DMS53 treated with DMSO at 0.1 percent for 48 hours (cell line): ENCODE data around the gene PPARD.

ENCODE experiments used
- DNase-seq: peaks from one replicate; lab custom pipeline; 2025; ENCODE audit not compliant: unreplicated experiment; lab: John Stamatoyannopoulos, UW

PPARD gene

DNA sequence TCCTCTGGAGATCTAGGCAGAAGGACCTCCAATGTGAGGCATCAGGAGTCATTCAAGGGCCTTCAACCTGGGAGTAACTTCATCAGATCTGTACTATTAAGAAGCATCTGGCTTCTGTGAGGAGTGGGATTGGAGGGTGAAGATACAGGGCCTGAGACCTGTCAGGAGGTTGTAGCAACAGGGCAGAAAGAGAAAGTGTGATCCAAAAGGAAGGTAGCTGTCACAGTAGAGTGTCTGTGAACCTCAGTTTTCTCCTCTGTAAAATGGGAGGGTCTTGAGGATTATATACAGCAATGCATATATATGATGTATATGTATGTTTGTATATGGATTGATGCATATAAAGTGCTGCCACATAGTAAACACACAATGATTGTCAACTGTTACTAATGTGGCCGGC, 123.3 kb downstream of the PPARD start:
- no peak for DNase-seq

DNA sequence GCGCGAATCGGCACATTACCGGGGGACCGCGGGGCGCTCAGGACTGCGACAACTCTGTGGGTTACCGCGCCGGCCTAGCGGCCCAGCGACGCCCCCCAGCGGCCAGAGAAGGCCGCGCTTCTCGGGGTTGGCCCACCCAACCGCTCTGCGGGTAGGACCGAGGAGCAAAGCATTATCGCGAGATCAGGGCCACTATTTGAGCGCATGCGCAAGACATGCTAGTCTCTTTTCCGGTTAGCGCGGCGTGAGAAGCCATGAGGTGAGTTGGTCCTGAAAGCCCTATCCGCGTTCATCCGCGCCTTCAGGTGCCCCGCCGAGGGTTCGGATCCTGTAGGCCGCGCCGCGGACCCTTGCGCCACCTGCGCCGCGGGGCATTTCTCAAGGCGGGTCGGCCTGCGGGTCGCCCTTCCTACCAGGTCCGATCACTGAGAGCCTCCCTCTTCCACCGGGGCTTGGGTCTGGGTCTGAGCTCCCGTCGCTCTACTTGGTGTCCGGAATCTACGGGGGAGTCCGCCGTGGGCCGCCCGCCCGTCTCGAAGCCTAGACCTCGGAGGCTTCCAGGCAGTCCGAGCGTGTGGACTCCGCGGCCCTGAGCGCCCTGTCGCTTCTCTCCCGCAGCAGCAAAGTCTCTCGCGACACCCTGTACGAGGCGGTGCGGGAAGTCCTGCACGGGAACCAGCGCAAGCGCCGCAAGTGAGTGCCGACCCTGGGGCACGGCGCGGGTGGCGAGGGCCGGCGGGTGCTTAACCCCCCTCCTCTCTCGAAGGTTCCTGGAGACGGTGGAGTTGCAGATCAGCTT, 126.0 kb downstream of the PPARD start, which contains the start of gene RPL10A:
Gene RPL10A (plus strand): TSS at position 221 of the 799 bp plus-strand sequence. CDS start 34 bp downstream, at position 255.
- DNase-seq = peak; percentile 88

DNA sequence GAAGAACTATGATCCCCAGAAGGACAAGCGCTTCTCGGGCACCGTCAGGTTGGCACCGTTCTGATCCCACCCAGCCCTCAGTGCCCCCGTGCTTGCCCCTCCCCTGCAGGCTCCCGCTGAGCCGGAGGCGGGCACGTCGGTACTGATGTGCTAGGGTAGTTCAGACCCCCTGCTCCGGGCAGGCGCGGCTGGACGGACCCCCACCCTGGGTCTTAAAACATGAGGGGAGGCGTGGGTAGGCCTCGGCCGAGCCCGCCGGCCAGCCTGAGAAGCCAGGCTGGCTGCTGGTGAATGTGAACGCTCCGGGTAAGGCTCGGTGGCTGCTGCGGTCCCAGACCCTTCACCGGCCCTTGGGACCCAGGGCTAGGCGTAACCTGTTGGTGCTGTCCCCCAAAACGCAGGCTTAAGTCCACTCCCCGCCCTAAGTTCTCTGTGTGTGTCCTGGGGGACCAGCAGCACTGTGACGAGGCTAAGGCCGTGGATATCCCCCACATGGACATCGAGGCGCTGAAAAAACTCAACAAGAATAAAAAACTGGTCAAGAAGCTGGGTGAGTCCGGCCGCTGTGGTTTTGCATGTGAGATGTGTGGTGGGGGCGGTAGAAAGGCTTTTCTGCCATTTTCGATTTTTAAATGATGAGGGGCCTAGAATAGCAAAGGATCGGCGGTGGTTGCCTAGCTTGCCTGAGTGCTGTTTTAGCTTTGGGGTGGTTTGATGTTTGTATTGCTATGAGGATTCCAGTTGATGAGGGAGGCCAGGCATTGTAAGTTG, 126.8 kb downstream of the PPARD start:
- no peak for DNase-seq

DNA sequence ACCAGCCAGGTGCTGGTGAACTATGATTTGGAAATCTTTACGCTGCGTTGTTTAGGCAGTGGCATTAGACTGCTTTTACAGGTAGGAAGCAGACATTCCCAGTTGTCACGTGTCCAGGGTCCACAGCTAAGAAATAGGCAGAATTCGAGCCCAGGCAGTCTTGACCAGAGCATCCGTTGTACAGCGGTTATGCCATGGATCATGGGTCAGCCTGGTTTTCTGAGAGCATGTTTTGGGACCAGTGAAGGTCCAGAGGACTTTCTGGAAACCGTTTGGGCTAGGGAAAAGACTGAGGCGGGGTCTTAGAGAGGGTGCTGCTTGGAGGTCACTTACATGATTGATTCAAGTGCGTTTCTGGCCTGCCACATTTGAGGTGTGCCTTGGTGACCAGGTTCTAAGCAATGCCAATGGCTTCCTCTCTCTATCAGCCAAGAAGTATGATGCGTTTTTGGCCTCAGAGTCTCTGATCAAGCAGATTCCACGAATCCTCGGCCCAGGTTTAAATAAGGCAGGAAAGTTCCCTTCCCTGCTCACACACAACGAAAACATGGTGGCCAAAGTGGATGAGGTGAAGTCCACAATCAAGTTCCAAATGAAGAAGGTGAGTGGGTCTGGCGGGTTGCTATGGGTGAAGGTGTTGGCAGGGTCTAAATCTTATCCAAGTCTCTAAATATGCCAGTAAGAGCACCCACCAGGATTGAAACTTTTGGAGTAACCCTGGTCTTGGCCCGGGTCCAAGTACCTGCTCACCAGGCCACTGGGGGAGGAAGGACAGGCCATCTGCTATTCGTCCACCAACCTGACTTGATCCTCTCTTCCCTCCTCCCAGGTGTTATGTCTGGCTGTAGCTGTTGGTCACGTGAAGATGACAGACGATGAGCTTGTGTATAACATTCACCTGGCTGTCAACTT, 127.6 kb downstream of the PPARD start:
- DNase-seq = no peak

DNA sequence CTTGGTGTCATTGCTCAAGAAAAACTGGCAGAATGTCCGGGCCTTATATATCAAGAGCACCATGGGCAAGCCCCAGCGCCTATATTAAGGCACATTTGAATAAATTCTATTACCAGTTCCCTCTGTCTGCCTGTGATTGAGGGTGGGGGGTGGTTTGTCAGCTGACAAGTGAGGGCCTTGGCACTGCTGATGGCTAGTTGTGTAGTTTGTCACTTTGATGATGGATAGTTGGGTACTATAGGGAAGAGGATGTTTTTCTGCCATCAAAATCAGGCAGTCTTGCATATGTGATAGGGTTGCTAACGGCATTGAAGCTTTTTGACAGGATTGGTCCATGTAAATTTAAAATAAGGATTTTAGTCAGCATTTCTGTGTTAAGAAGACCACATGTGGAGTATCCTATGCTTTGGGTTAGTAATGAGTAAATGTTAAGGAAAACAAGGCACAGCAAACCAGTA, 128.3 kb downstream of the PPARD start:
- no peak for DNase-seq

DNA sequence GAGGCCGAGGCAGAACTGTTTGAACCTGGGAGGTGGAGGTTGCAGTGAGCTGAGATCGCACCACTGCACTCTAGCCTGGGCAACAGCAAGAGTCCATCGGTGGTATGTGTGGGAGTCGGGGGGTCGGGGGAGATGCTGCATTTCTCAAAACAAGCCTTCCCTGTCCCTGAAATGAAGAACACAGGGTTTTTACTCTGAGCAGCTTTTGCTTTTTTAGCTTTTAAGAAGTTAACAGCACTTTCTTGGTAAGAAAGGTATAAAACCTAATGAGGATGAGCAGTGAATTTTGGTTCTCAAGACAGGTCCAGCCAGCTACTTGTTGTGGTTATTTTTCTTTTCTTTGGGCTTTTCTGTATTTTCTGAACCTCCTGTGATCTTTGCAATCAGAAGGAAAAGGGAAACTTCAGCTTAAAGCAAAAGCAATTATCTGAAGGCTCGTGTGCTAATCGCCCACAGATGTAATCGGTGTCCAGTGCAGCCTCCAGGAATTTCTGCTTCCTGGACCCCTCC, 129.5 kb downstream of the PPARD start:
- no peak for DNase-seq

DNA sequence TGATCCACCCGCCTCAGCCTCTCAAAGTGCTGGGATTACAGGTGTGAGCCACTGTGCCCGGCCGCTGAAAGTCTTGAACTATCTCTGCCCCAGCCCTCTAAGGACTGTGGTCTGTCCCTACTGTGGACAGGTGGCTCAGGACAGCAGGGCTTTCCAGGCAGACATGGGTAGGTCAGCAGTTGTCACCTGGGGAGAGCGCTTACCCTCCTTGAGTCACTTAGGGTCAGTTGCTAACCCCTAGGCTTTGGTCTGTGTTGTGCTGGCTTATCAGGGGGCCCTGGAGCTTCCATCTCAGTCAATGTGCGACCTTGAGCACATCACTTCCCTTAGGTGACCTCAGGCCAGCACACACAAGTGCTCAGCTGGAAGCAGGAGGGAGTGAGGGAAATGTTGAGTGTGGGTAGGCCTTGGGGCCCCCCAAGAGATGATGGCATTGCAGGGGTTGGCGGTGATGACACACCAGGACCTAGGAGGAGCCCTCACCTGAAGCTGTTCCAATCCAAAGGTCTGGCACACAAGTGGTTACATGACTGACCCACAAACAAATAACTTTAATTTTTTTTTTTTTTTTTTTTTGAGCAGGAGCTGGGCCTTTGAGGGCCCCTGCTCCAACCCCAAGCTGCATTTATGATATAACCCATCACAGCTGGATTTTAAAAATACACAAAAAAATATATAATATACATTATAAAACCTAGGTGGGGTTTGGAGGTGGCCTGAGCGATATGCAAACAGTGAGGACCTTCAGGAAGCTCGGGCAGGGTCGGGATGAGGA, 130.9 kb downstream of the PPARD start:
- no peak for DNase-seq

DNA sequence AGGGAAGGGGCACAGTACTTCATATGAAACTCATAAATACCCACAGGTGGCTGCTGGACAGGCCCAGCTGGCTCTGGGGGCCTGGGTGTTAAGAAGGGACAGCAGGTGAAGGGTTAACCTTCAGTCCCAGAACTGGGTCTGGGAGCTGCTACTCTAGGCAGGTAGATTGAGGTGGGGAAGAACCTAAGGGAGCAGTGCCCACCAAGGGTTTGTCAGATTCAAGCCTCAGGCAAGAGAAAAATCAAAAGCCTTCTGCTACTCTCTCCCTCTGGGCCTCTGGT, 131.4 kb downstream of the PPARD start:
- DNase-seq = no peak

DNA sequence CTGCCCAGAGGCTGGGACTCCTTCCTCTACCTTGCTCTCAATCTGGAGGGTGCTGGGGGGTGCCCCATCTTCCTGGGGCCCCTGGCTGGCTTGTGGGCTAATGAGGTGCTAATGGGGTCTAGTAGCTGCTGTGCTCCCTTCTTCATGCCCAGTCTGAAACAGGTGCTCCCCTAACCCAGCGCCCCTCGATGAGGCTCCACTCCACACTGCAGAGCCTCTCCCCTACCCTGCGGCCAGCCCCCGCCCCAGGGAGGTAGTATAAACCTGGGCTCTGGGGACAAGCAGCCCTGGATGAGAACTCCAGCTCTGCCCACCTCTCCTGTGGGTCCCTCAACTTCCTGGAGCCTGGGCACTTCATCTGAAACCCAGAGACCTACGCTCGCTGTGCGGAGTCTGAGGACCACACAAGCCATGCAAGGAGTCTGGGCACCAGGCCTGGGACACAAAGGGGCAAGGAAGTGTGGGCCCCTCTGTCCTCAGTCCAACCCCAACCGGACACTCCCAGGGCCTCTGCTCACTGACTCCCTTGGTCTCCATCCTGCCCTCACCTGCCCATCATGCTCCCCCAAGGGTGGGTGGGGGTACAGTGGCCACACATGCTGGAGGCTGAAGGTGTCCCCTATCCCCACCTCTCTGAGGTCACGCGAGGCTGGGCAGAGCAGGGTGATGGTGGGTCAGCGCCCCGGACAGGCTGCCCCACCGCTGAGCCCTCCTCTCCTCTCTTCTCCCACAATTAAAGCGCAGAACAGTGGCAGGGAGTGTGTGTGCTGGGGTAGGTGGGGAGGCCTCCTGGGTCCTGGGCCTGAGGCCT, 132.0 kb downstream of the PPARD start:
- no peak for DNase-seq

DNA sequence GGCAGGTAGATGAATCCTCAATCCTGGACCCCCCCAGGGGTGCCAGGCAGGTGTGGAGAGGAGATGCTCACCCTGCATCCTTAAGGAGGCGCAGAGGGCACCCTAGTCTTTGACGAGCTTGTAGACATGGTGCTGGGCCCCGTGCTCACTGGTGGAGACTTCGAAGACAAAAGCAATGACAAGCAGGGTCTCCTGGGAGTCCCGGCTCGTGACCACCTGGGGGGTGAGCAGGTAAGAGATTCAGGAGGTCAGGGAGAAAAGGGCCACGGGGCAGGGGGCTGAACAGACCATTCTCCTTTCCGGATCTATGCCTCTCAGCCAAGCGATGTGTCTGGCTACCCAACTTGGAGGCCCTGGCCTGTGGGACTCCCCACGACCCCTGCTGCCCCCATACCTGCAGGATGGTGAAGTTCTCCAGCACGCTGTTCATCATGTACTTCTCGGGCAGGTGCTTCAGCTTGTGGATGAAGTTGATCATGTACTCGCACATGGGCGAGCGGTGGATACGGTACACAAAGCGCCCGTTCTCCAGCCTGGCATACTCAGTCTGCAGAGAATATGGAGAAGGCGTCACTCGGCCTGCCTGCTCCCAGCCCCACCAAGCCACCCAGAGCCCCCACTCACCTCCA, 132.7 kb downstream of the PPARD start:
- no peak for DNase-seq

DNA sequence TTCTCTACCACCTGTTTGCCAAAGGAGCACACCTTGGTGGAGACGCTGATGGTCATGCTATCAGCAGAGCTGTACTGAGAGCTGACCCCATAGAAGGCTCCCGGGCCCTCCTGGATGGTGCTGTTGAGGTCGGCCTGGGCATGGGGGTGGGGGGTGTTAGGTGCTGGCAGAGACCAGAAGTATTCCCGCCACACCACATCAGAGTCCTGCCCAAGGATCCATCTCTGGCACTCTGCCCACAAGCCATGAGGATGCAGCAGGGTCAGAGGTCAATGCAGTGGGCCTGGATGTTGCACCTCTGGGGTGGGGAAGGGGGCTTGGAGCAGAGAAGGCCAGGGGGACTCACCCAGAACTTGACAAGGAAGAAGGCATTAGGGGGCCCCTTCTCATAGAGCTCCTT, 133.2 kb downstream of the PPARD start:
- no peak for DNase-seq

DNA sequence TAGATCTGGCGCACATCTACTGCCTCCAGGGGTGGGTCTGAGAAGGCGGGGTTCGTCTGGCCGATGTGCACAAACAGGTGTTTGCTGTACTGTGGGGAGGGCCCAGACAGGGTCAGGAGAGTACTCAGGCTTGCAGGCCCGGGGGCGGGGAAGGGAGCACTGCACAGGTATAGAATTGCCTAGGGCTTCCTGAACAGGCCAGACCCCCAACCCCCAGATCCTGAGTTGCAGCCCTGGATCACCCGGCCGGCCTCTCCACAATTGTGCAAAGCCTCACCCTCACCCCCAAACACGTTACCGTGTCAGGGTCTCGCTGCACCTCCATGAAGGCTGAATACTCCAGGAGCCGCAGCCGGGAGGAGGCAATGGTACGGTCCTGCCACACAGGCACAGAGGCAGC, 133.6 kb downstream of the PPARD start:
- DNase-seq = no peak

DNA sequence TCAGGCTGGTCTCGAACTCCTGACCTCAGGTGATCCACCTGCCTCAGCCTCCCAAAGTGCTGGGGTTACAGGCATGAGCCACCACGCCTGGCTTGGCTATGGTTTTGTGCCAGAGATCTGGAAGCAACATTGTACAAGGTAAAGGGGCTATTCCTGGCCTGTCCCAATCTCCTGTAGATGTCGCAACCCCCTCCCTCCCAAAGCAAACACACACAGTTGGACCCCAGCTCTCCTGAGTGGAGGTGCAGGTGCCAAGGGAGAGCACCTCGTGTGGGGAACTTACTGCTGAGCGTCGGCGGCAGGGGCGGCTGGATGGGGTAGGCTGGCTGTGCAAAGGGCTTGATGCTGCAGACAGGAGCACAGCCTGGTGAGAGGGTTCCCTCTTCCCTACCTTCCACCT, 134.7 kb downstream of the PPARD start:
- DNase-seq = no peak
